HepG2 (cell line): ENCODE data around the gene ARHGEF11. TPM values are rescaled to one million over a fixed set of nuclear protein-coding genes. Genes with fewer than 3 reads are reported as not detected.

Experiments
- ATAC-seq: fragments of 200-7000 bp; cut with Tn5 transposase; 3 replicates; pipeline ENCODE4 v1.9.1; 2020; ENCODE audit warnings: mild to moderate bottlenecking, moderate library complexity
- BruUV-seq: library from RNA; stranded (reverse); fragments of 400-500 nt; replicated peaks from 2 replicates; lab custom pipeline; 2021; lab: Mats Ljungman, UMichigan
- CTCF ChIA-PET: fragments of 300-600 bp; formaldehyde crosslinking; extraction: SDS; loops from one replicate; lab custom pipeline; 2021; ENCODE audit warnings: low total read pairs, inconsistent platforms, low intra/inter-chr PET ratio; lab: Yijun Ruan, JAX
- POLR2A ChIA-PET: fragments of 350-600 bp; sonication (Branson Sonifier 250); formaldehyde crosslinking; loops from one replicate; lab custom pipeline; 2020; ENCODE audit warnings: antibody characterized with exemption, inconsistent platforms; lab: Yijun Ruan, JAX
- DNase-seq: peaks from one replicate; pipeline ENCODE4 v3.0.0-alpha.2; 2015; ENCODE audit warnings: low spot score
- FAIRE-seq: peaks from 3 replicates; lab custom pipeline; 2011; peaks lifted over from hg19 to GRCh38; lab: Jason Lieb, UNC
- H2AFZ ChIP-seq: one replicate; pipeline ENCODE4 v1.6.1; 2011; ENCODE audit warnings: low read length, inconsistent platforms
- H3K27ac ChIP-seq: fragments of 300-600 bp; 3 replicates; pipeline ENCODE4 v1.8.0; 2011; ENCODE audit warnings: mixed run types, mild to moderate bottlenecking, mixed read lengths, low read length, inconsistent platforms; ENCODE audit not compliant: insufficient read depth; ENCODE audit errors: extremely low read length
- H3K27me3 ChIP-seq, 2 experiments: fragments of 200-600 bp in 1 of 2; 2 replicates in 1 of 2; 3 replicates in 1 of 2; pipeline versions ENCODE4 v1.6.0 to v1.8.0; 2011; ENCODE audit warnings: low read length in 2 of 2, mild to moderate bottlenecking in 2 of 2, moderate library complexity in 2 of 2, inconsistent platforms in 1 of 2; ENCODE audit not compliant: insufficient read depth in 2 of 2, control insufficient read depth in 1 of 2
- H3K36me3 ChIP-seq, 2 experiments: fragments of 200-600 bp in 1 of 2; replicated peaks in 1 of 2; 2 replicates in 1 of 2; 3 replicates in 1 of 2; pipeline versions ENCODE4 v1.5.1 to v1.8.0; 2011; ENCODE audit warnings: low read length in 2 of 2, inconsistent platforms in 1 of 2; ENCODE audit not compliant: insufficient read depth in 2 of 2, control insufficient read depth in 1 of 2
- H3K4me1 ChIP-seq: 2 replicates; pipeline ENCODE4 v1.5.1; 2012; ENCODE audit warnings: low read length, inconsistent platforms; ENCODE audit not compliant: insufficient read depth
- H3K4me2 ChIP-seq: 2 replicates; pipeline ENCODE4 v1.6.0; 2011; ENCODE audit warnings: low read depth, low read length, inconsistent platforms
- H3K4me3 ChIP-seq, 3 experiments: fragments of 200-600 bp in 1 of 3; sonication (generic), shearing (Covaris generic) in 1 of 3; replicated peaks in 1 of 3; 2 replicates each; pipeline ENCODE4 v1.5.1; 2011 to 2016; ENCODE audit warnings: low read length in 3 of 3, inconsistent platforms in 2 of 3, low read depth in 2 of 3, mild to moderate bottlenecking in 2 of 3, control low read depth in 1 of 3, mixed read lengths in 1 of 3; ENCODE audit not compliant: insufficient read depth in 1 of 3
- H3K79me2 ChIP-seq: one replicate; pipeline ENCODE4 v1.6.1; 2011; ENCODE audit warnings: low read length, inconsistent platforms; ENCODE audit not compliant: insufficient read depth
- H3K9ac ChIP-seq: 2 replicates; pipeline ENCODE4 v1.6.0; 2011; ENCODE audit warnings: mild to moderate bottlenecking, low read depth, low read length, inconsistent platforms; ENCODE audit not compliant: insufficient read depth
- H3K9me3 ChIP-seq: 2 replicates; pipeline ENCODE4 v1.5.1; 2012; ENCODE audit warnings: mild to moderate bottlenecking, low read length
- H4K20me1 ChIP-seq: 2 replicates; pipeline ENCODE4 v1.6.0; 2011; ENCODE audit warnings: inconsistent platforms, mild to moderate bottlenecking, low read length, moderate library complexity; ENCODE audit not compliant: insufficient read depth
- CEBPZ ChIP-seq: IDR thresholded peaks from 2 replicates; pipeline ENCODE4 v1.6.1; 2012; ENCODE audit warnings: low read length, improper control_type of control experiment
- CSRNP1 ChIP-seq: sonication (generic); formaldehyde crosslinking; IDR thresholded peaks from 2 replicates; pipeline ENCODE4 v1.8.1; 2023; ENCODE audit warnings: mild to moderate bottlenecking, missing genetic modification reagents
- DBP ChIP-seq: sonication (generic); formaldehyde crosslinking; IDR thresholded peaks from 2 replicates; pipeline ENCODE4 v1.4.0; 2020; ENCODE audit warnings: missing genetic modification reagents; ENCODE audit errors: not compliant biosample characterization
- DRAP1 ChIP-seq: IDR thresholded peaks from 2 replicates; pipeline ENCODE4 v1.6.1; 2016; ENCODE audit warnings: missing genetic modification reagents, missing compliant biosample characterization
- HIC2 ChIP-seq: sonication (generic); formaldehyde crosslinking; IDR thresholded peaks from 2 replicates; pipeline ENCODE4 v1.9.0; 2022; ENCODE audit warnings: low read depth, missing genetic modification reagents
- IRF1 ChIP-seq: sonication (generic); formaldehyde crosslinking; IDR thresholded peaks from 2 replicates; pipeline ENCODE4 v1.4.0; 2020; ENCODE audit warnings: low read depth, mild to moderate bottlenecking, missing genetic modification reagents
- KDM5B ChIP-seq: sonication (generic); formaldehyde crosslinking; IDR thresholded peaks from 2 replicates; pipeline ENCODE4 v1.4.0; 2020; ENCODE audit warnings: missing genetic modification reagents, mild to moderate bottlenecking, borderline replicate concordance
- SRSF4 ChIP-seq: fragments of 200-400 bp; formaldehyde crosslinking; IDR thresholded peaks from one replicate; pipeline ENCODE4 v1.6.1; 2018; ENCODE audit warnings: mild to moderate bottlenecking, low read depth, low read length, moderate library complexity; ENCODE audit not compliant: poor library complexity, severe bottlenecking
- ZNF18 ChIP-seq: sonication (generic); formaldehyde crosslinking; IDR thresholded peaks from 2 replicates; pipeline ENCODE4 v1.8.0; 2022; ENCODE audit warnings: mild to moderate bottlenecking, missing genetic modification reagents; ENCODE audit not compliant: insufficient replicate concordance
- ZNF598 ChIP-seq: sonication (generic); formaldehyde crosslinking; IDR thresholded peaks from 2 replicates; pipeline ENCODE4 v1.5.1; 2020; ENCODE audit warnings: mild to moderate bottlenecking, missing genetic modification reagents, borderline replicate concordance
- WGBS: methylation state at CpG from one replicate; pipeline ENCODE4 v1.1.6; 2017; ENCODE audit warnings: low lambda C conversion rate; 5-methylcytosine and 5-hydroxymethylcytosine counted together
- in situ Hi-C: cut with HindIII; loops from 2 replicates; pipeline ENCODE4 v1.10.0; 2017; ENCODE audit warnings: low pct_unique_long_range_greater_than_20kb; ENCODE audit not compliant: extremely low pct_ligation_motif_present
- intact Hi-C: fragments of 100-400 bp; cut with micrococcal nuclease; formaldehyde crosslinking; loops from one replicate; pipeline ENCODE4 v1.10.0; 2022; ENCODE audit not compliant: unreplicated experiment
- polyA plus RNA-seq, 8 experiments: library from polyadenylated mRNA; depleted of rRNA in 3 of 8; stranded (reverse) in 7 of 8; unstranded in 1 of 8; fragments of >200 nt; fragmentation: Illumina TruSeq in 4 of 8; extraction: Trizol in 4 of 8; gene quantifications; 2 replicates each; pipeline versions ENCODE4 v1.2.1 to v1.2.3, GENCODE V29; 2011 to 2016; ENCODE audit warnings: low read depth in 4 of 8, missing spikeins in 1 of 8, mixed read lengths in 1 of 8; ENCODE audit not compliant: insufficient read depth in 1 of 8
- total RNA-seq, 5 experiments: library from RNA; depleted of rRNA; stranded (reverse); fragments of >200 nt; fragmentation: Illumina TruSeq; extraction: Trizol; gene quantifications; 2 replicates each; pipeline ENCODE4 v1.2.3, GENCODE V29; 2016; ENCODE audit warnings: low read depth in 1 of 5

ARHGEF11 gene
- total and polyA plus RNA-seq, 2 of the 13 experiments (the other 11 are each of a cell fraction or from before 2014, with no cell fraction given), result 16.5 to 21.2 TPM

- ChIA-PET POLR2A (no interaction called here), CTCF (no interaction called here)
- peaks cover 22 to 89% of the 10 kb centered on the region in 2 experiments; a peak in 4 of 5 replicates for H3K27me3 ChIP-seq
- ATAC-seq (no peak), FAIRE-seq (no peak), DNase-seq (no peak)
- H2AFZ ChIP-seq, result no peak overlapping the region
- H3K4me2 ChIP-seq, result no peak overlapping the region
- 0 out of 2 replicates have a peak, but pooled peaks cover 4% of the 10 kb centered on the region for H4K20me1 ChIP-seq
- no peaks in the 10 kb centered on the region for H3K9me3 ChIP-seq
- H3K9ac ChIP-seq, result no peak overlapping the region
- H3K79me2 ChIP-seq, result no peaks in the 10 kb centered on the region
- no peaks in the 10 kb centered on the region for H3K36me3 ChIP-seq
- H3K27ac ChIP-seq, result no peak overlapping the region
- 44% methylated on average over 3 of the region's 3 CpGs for WGBS
- BruUV-seq, result no TSS peak
- in situ Hi-C loops (loop anchor here (5.0 to 10.0 kb wide), 2 partner anchors 34 to 231 kb away; partner anchors contain the start of gene PEAR1), intact Hi-C loops (no loop called here)
- no peak overlapping the region for H3K4me3 ChIP-seq
- peaks cover 12% of the 10 kb centered on the region for H3K4me1 ChIP-seq
- TF ChIP-seq DBP (CRISPR knock-in tag) (no peak), CEBPZ (no peak), DRAP1 (CRISPR knock-in tag) (no peak), IRF1 (CRISPR knock-in tag) (no peak), HIC2 (no peak), ZNF18 (CRISPR knock-in tag) (no peak), ZNF598 (no peak), SRSF4 (no peak), KDM5B (CRISPR knock-in tag) (no peak), CSRNP1 (CRISPR knock-in tag) (no peak)
These were observed 119.4 kb downstream of the ARHGEF11 start for GRCh38 chr1:156926175-156926574.
